HepG2 (cell line): Measurements from ENCODE around the gene ANKRD12. TPM values are rescaled to one million over a fixed set of nuclear protein-coding genes. Genes with fewer than 3 reads are reported as not detected.

Experiments
- CEBPG ChIP-seq: IDR thresholded peaks from 2 replicates; pipeline ENCODE4 v1.6.1; 2016
- DZIP1 ChIP-seq: sonication (generic); formaldehyde crosslinking; IDR thresholded peaks from 2 replicates; pipeline ENCODE4 v1.5.0; 2020; ENCODE audit warnings: mild to moderate bottlenecking, missing genetic modification reagents
- E2F1 ChIP-seq: sonication (generic); formaldehyde crosslinking; IDR thresholded peaks from 2 replicates; pipeline ENCODE4 v1.5.0; 2020; ENCODE audit warnings: missing genetic modification reagents
- HCFC1 ChIP-seq: fragments of 150-350 bp; IDR thresholded peaks from 2 replicates; pipeline ENCODE4 v1.6.1; 2014; ENCODE audit warnings: low read depth, low read length
- ISL2 ChIP-seq: sonication (generic); formaldehyde crosslinking; IDR thresholded peaks from 2 replicates; pipeline ENCODE4 v1.5.0; 2020; ENCODE audit warnings: missing genetic modification reagents
- KDM6A ChIP-seq: IDR thresholded peaks from 2 replicates; pipeline ENCODE4 v1.6.1; 2016; ENCODE audit warnings: low read depth
- NFIB ChIP-seq: sonication (generic); formaldehyde crosslinking; IDR thresholded peaks from 2 replicates; pipeline ENCODE4 v1.9.0; 2021; ENCODE audit warnings: missing genetic modification reagents, mild to moderate bottlenecking, borderline replicate concordance
- REST ChIP-seq, 2 experiments: IDR thresholded peaks; 2 replicates each; pipeline ENCODE4 v1.6.1; 2011 to 2012; ENCODE audit warnings: low read length in 2 of 2, borderline replicate concordance in 1 of 2, low read depth in 1 of 2, mild to moderate bottlenecking in 1 of 2, moderate library complexity in 1 of 2
- WIZ ChIP-seq: sonication (generic); formaldehyde crosslinking; IDR thresholded peaks from 2 replicates; pipeline ENCODE4 v1.5.1; 2020; ENCODE audit warnings: mild to moderate bottlenecking, missing genetic modification reagents
- ZBTB38 ChIP-seq: sonication (generic); formaldehyde crosslinking; IDR thresholded peaks from 2 replicates; pipeline ENCODE4 v1.5.1; 2020; ENCODE audit warnings: mild to moderate bottlenecking, missing genetic modification reagents
- ZFAT ChIP-seq: sonication (generic); formaldehyde crosslinking; conservative IDR thresholded peaks from 2 replicates; pipeline ENCODE4 v1.8.1; 2023; ENCODE audit warnings: missing genetic modification reagents, inconsistent platforms
- ZNF275 ChIP-seq: sonication (generic); formaldehyde crosslinking; IDR thresholded peaks from 2 replicates; pipeline ENCODE4 v1.8.0; 2022; ENCODE audit warnings: missing genetic modification reagents, mild to moderate bottlenecking, inconsistent platforms, borderline replicate concordance
- ZNF451 ChIP-seq: sonication (generic); formaldehyde crosslinking; IDR thresholded peaks from 2 replicates; pipeline ENCODE4 v1.5.0; 2020; ENCODE audit warnings: mild to moderate bottlenecking, missing genetic modification reagents
- ZNF510 ChIP-seq: sonication (generic); formaldehyde crosslinking; IDR thresholded peaks from 2 replicates; pipeline ENCODE4 v1.4.0; 2020; ENCODE audit warnings: low read depth, mild to moderate bottlenecking, missing genetic modification reagents
- ZNF558 ChIP-seq: sonication (generic); formaldehyde crosslinking; IDR thresholded peaks from 2 replicates; pipeline ENCODE4 v1.9.0; 2022; ENCODE audit warnings: mild to moderate bottlenecking, missing genetic modification reagents, borderline replicate concordance
- ZNF615 ChIP-seq: sonication (generic); formaldehyde crosslinking; IDR thresholded peaks from 2 replicates; pipeline ENCODE4 v1.5.0; 2020; ENCODE audit warnings: mild to moderate bottlenecking, missing genetic modification reagents, borderline replicate concordance
- ZNF883 ChIP-seq: sonication (generic); formaldehyde crosslinking; IDR thresholded peaks from 2 replicates; pipeline ENCODE4 v1.5.1; 2020; ENCODE audit warnings: mild to moderate bottlenecking, missing genetic modification reagents; ENCODE audit errors: not compliant biosample characterization
- polyA plus RNA-seq, 8 experiments: library from polyadenylated mRNA; depleted of rRNA in 3 of 8; stranded (reverse) in 7 of 8; unstranded in 1 of 8; fragments of >200 nt; fragmentation: Illumina TruSeq in 4 of 8; extraction: Trizol in 4 of 8; gene quantifications; 2 replicates each; pipeline versions ENCODE4 v1.2.1 to v1.2.3, GENCODE V29; 2011 to 2016; ENCODE audit warnings: low read depth in 4 of 8, missing spikeins in 1 of 8, mixed read lengths in 1 of 8; ENCODE audit not compliant: insufficient read depth in 1 of 8
- total RNA-seq, 5 experiments: library from RNA; depleted of rRNA; stranded (reverse); fragments of >200 nt; fragmentation: Illumina TruSeq; extraction: Trizol; gene quantifications; 2 replicates each; pipeline ENCODE4 v1.2.3, GENCODE V29; 2016; ENCODE audit warnings: low read depth in 1 of 5

The ANKRD12 gene
- total and polyA plus RNA-seq, 2 of the 13 experiments (the other 11 are each of a cell fraction or from before 2014, with no cell fraction given) = 6.0 to 23.2 TPM

- TF ChIP-seq DZIP1 (CRISPR knock-in tag) (peak; percentile 70; the same call in 1 of the 2 replicates), ZFAT (CRISPR knock-in tag) (no peak; the same call in 1 of the 2 replicates), ZNF558 (CRISPR knock-in tag) (peak; percentile 30; the same call in 1 of the 2 replicates), HCFC1 (no peak), ZNF451 (CRISPR knock-in tag) (peak; percentile 92), WIZ (CRISPR knock-in tag) (0 out of 2 replicates have a peak, but pooled peaks have one; percentile 20), NFIB (CRISPR knock-in tag) (no peak), ZNF615 (CRISPR knock-in tag) (no peak), E2F1 (CRISPR knock-in tag) (peak; percentile 78), ZNF510 (no peak), REST (IDR thresholded peaks at IDR 0.05; ENCODE audit: borderline replicate concordance in 1 of 2, low read depth in 1 of 2, low read length in 2 of 2) (no peak), ISL2 (no peak), ZNF275 (no peak), CEBPG (CRISPR knock-in tag) (no peak), ZBTB38 (CRISPR knock-in tag) (peak; percentile 70; the same call in 1 of the 2 replicates), ZNF883 (peak; percentile 81), KDM6A (no peak)
Measured at GRCh38 chr18:9102508-9103375, 33.8 kb upstream of the ANKRD12 start, which contains the start of gene NDUFV2 (continued).
